ENCODE data around the gene RAB5B.

DNA sequence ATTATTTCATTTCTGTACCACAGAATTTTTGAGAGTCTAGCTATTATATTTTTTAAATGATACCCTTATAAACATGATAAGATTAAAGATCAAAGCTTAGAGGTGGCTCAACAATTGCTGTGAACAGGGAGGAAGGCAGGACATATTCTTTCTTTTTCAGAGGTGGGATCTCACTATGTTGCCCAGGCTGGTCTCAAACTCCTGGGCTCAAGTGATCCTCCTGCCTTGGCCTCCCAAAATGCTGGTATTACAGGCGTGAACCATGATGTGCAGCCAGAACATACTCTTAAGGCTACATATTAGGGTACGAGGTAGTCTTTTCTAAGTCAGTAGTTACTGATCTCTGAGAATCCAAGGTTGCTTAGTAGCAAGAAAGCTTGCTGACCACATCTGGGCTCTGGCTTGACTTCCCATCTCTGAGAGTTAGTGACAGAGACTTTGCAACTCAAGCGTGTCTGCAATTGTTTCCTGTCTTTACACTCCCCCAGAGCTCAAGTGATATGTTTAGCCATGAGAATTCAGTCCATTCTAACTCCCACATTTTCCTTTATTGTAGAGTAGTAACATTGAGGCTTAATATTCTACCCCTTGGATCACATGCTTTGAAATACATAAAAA lies 8.6 kb downstream of the RAB5B start:
- TF ChIP-seq, protein P1, sequence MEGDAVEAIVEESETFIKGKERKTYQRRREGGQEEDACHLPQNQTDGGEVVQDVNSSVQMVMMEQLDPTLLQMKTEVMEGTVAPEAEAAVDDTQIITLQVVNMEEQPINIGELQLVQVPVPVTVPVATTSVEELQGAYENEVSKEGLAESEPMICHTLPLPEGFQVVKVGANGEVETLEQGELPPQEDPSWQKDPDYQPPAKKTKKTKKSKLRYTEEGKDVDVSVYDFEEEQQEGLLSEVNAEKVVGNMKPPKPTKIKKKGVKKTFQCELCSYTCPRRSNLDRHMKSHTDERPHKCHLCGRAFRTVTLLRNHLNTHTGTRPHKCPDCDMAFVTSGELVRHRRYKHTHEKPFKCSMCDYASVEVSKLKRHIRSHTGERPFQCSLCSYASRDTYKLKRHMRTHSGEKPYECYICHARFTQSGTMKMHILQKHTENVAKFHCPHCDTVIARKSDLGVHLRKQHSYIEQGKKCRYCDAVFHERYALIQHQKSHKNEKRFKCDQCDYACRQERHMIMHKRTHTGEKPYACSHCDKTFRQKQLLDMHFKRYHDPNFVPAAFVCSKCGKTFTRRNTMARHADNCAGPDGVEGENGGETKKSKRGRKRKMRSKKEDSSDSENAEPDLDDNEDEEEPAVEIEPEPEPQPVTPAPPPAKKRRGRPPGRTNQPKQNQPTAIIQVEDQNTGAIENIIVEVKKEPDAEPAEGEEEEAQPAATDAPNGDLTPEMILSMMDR (IDR thresholded peaks at IDR 0.05; ENCODE audit: low read length): no peak
- TF ChIP-seq EZH2 (optimal IDR thresholded peaks at IDR 0.05; ENCODE audit: low read depth, low read length): no peak
